ENCODE data around the gene RUNX1. TPM values are rescaled to one million over a fixed set of nuclear protein-coding genes. Genes with fewer than 3 reads are reported as not detected.
A peak's percentile ranks its signal among the peaks of the same experiment; 100 is the strongest.

Gene RUNX1
- total and polyA plus RNA-seq, 4 donors = 23.3 to 100 (median 33.4) TPM

GRCh38 chr21:34870246-34870645 is 178.9 kb downstream of the RUNX1 start:
- H3K36me3 ChIP-seq (ENCODE audit: control insufficient read depth in 4 of 4, insufficient read depth in 4 of 4, low read length in 4 of 4) = peaks cover 0 to 27% (median 0%) of the 10 kb centered on the region in 4 donors
- H3K27me3 ChIP-seq (ENCODE audit: control insufficient read depth in 3 of 3, insufficient read depth in 3 of 3, low read length in 2 of 3) = no peaks in the 10 kb centered on the region
- no peak for ATAC-seq (ENCODE audit: insufficient read depth, low FRiP score)
- peaks cover 0 to 16% (median 9%) of the 10 kb centered on the region in 5 donors for H3K4me1 ChIP-seq (ENCODE audit: control insufficient read depth in 5 of 5, insufficient read depth in 5 of 5, low read length in 5 of 5)
- no peak overlapping the region for H3K9ac ChIP-seq (ENCODE audit: insufficient read depth in 1 of 2, low read length in 2 of 2)
- TF ChIP-seq, protein P1, sequence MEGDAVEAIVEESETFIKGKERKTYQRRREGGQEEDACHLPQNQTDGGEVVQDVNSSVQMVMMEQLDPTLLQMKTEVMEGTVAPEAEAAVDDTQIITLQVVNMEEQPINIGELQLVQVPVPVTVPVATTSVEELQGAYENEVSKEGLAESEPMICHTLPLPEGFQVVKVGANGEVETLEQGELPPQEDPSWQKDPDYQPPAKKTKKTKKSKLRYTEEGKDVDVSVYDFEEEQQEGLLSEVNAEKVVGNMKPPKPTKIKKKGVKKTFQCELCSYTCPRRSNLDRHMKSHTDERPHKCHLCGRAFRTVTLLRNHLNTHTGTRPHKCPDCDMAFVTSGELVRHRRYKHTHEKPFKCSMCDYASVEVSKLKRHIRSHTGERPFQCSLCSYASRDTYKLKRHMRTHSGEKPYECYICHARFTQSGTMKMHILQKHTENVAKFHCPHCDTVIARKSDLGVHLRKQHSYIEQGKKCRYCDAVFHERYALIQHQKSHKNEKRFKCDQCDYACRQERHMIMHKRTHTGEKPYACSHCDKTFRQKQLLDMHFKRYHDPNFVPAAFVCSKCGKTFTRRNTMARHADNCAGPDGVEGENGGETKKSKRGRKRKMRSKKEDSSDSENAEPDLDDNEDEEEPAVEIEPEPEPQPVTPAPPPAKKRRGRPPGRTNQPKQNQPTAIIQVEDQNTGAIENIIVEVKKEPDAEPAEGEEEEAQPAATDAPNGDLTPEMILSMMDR (IDR thresholded peaks at IDR 0.05; ENCODE audit: control extremely low read depth, extremely low read depth) = no peak
- DNase-seq = no peak
- peak overlapping the region in 1 of 2 donors; percentile 91 for H3K27ac ChIP-seq (ENCODE audit: low read depth in 1 of 2, low read length in 1 of 2)
- no peak overlapping the region for H3K4me3 ChIP-seq
- no peaks in the 10 kb centered on the region for H3K9me3 ChIP-seq (ENCODE audit: control insufficient read depth in 4 of 4, insufficient read depth in 3 of 4, low read length in 3 of 4)
- WGBS, 2 donors = 74 to 83% methylated on average over 3 of the region's 3 CpGs

- H3K4me3 ChIP-seq = no peak overlapping the region
- peaks cover 0 to 19% (median 9%) of the 10 kb centered on the region in 5 donors for H3K4me1 ChIP-seq (ENCODE audit: control insufficient read depth in 5 of 5, insufficient read depth in 5 of 5, low read length in 5 of 5)
- TF ChIP-seq, protein P1 (IDR thresholded peaks at IDR 0.05; ENCODE audit: control extremely low read depth, extremely low read depth) = no peak
- 57 to 78% methylated on average over 7 of the region's 7 CpGs for WGBS, 2 donors
- H3K9ac ChIP-seq (ENCODE audit: insufficient read depth in 1 of 2, low read length in 2 of 2) = no peak overlapping the region
- no peaks in the 10 kb centered on the region for H3K27me3 ChIP-seq (ENCODE audit: control insufficient read depth in 3 of 3, insufficient read depth in 3 of 3, low read length in 2 of 3)
- DNase-seq (no peak), ATAC-seq (ENCODE audit: insufficient read depth, low FRiP score) (peak; percentile 45)
- no peaks in the 10 kb centered on the region for H3K9me3 ChIP-seq (ENCODE audit: control insufficient read depth in 4 of 4, insufficient read depth in 3 of 4, low read length in 3 of 4)
- H3K36me3 ChIP-seq (ENCODE audit: control insufficient read depth in 4 of 4, insufficient read depth in 4 of 4, low read length in 4 of 4) = peaks cover 0 to 32% (median 0%) of the 10 kb centered on the region in 4 donors
- no peak overlapping the region for H3K27ac ChIP-seq (ENCODE audit: low read depth in 1 of 2, low read length in 1 of 2)
These were observed 179.6 kb downstream of the RUNX1 start for GRCh38 chr21:34869545-34869944.

GRCh38 chr21:34867785-34868184 is 181.3 kb downstream of the RUNX1 start:
- Histone ChIP-seq H3K36me3 (ENCODE audit: control insufficient read depth in 4 of 4, insufficient read depth in 4 of 4, low read length in 4 of 4) (peaks cover 0 to 30% (median 0%) of the 10 kb centered on the region in 4 donors), H3K9me3 (ENCODE audit: control insufficient read depth in 4 of 4, insufficient read depth in 3 of 4, low read length in 3 of 4) (no peaks in the 10 kb centered on the region), H3K4me1 (ENCODE audit: control insufficient read depth in 5 of 5, insufficient read depth in 5 of 5, low read length in 5 of 5) (peaks cover 0 to 18% (median 11%) of the 10 kb centered on the region in 5 donors), H3K27ac (ENCODE audit: low read depth in 1 of 2, low read length in 1 of 2) (peak overlapping the region in 1 of 2 donors; percentile 52), H3K9ac (ENCODE audit: insufficient read depth in 1 of 2, low read length in 2 of 2) (no peak overlapping the region), H3K27me3 (ENCODE audit: control insufficient read depth in 3 of 3, insufficient read depth in 3 of 3, low read length in 2 of 3) (no peaks in the 10 kb centered on the region), H3K4me3 (no peak overlapping the region)
- 87 to 97% methylated on average over 4 of the region's 4 CpGs for WGBS, 2 donors
- TF ChIP-seq, protein P1 (IDR thresholded peaks at IDR 0.05; ENCODE audit: control extremely low read depth, extremely low read depth) = no peak
- ATAC-seq (ENCODE audit: insufficient read depth, low FRiP score) (no peak), DNase-seq (no peak)

All from lung (tissue), 12 donors.